GM19238 (cell line): ENCODE data around the gene ZNF672.
"Not testable (repeated sequence)": the region's sequence is repeated elsewhere in the genome, so short reads cannot be mapped to it uniquely, and the experiment has no call there.

Experiments used
- DNase-seq: peaks from one replicate; pipeline ENCODE4 v3.0.0; 2011; ENCODE audit warnings: low spot score; ENCODE audit not compliant: insufficient read length

The ZNF672 gene

GRCh38 chr1:248812736-248813425 lies 25.1 kb upstream of the ZNF672 start:
- DNase-seq, result no peak

GRCh38 chr1:248813546-248813945 lies 24.5 kb upstream of the ZNF672 start:
- DNase-seq, result no peak

- no peak for DNase-seq
Observed at GRCh38 chr1:248814351-248814750, 23.7 kb upstream of the ZNF672 start.

- no peak for DNase-seq
Observed at GRCh38 chr1:248815407-248816034, 22.5 kb upstream of the ZNF672 start.

GRCh38 chr1:248816042-248816851 lies 21.8 kb upstream of the ZNF672 start:
- DNase-seq, result no peak

GRCh38 chr1:248817065-248817464 lies 21.0 kb upstream of the ZNF672 start:
- DNase-seq, result no peak

- no peak for DNase-seq
Observed at GRCh38 chr1:248818505-248819374, 19.3 kb upstream of the ZNF672 start.

- DNase-seq, result no peak
Observed at GRCh38 chr1:248820041-248820585, 17.9 kb upstream of the ZNF672 start.

GRCh38 chr1:248821101-248821500 lies 16.9 kb upstream of the ZNF672 start:
- DNase-seq, result no peak

GRCh38 chr1:248821641-248822040 lies 16.4 kb upstream of the ZNF672 start:
- DNase-seq, result no peak

GRCh38 chr1:248822148-248823032 lies 15.6 kb upstream of the ZNF672 start:
- DNase-seq, result no peak

GRCh38 chr1:248823517-248824001 lies 14.5 kb upstream of the ZNF672 start:
- DNase-seq, result no peak

- DNase-seq, result no peak
Observed at GRCh38 chr1:248824301-248824700, 13.7 kb upstream of the ZNF672 start.

- no peak for DNase-seq
Observed at GRCh38 chr1:248824701-248825100, 13.3 kb upstream of the ZNF672 start.

- no peak for DNase-seq
Observed at GRCh38 chr1:248825136-248825535, 12.9 kb upstream of the ZNF672 start.

GRCh38 chr1:248825573-248825908 lies 12.5 kb upstream of the ZNF672 start:
- DNase-seq, result no peak

GRCh38 chr1:248825909-248826760 lies 11.9 kb upstream of the ZNF672 start, which contains the start of gene SH3BP5L:
Gene SH3BP5L (minus strand): TSS chr1:248825915. CDS start chr1:248824935, 980 bp downstream.
- peak; percentile 97 for DNase-seq

- DNase-seq, result no peak
Observed at GRCh38 chr1:248828845-248829244, 9.2 kb upstream of the ZNF672 start.

- not testable (repeated sequence) for DNase-seq
Observed at GRCh38 chr1:248830718-248831017, 7.4 kb upstream of the ZNF672 start.
